Esophagus muscularis mucosa (tissue), 4 donors: ENCODE measurements around the gene KLF11. TPM values are rescaled to one million over a fixed set of nuclear protein-coding genes. Genes with fewer than 3 reads are reported as not detected.
A peak's percentile ranks its signal among the peaks of the same experiment; 100 is the strongest.

Experiments used
- DNase-seq: peaks from one replicate; pipeline ENCODE4 v3.0.0-alpha.2; 2017; ENCODE audit errors: extremely low spot score
- H3K27ac ChIP-seq, 4 donors: fragments of 200-600 bp; sonication (generic); replicated peaks in 1 of 4; 1 replicate in 3 of 4; 2 replicates in 1 of 4; pipeline ENCODE4 v1.5.1; 2016 to 2019; ENCODE audit warnings: mild to moderate bottlenecking in 1 of 4
- H3K27me3 ChIP-seq, 4 donors: fragments of 200-600 bp; sonication (generic); one replicate each; pipeline versions ENCODE4 v1.5.1 to v1.6.0; 2016 to 2019
- H3K36me3 ChIP-seq, 4 donors: fragments of 200-600 bp; sonication (generic); one replicate each; pipeline ENCODE4 v1.5.1; 2016 to 2019
- H3K4me1 ChIP-seq, 4 donors: fragments of 200-600 bp; sonication (generic); one replicate each; pipeline ENCODE4 v1.5.1; 2016 to 2019
- H3K4me3 ChIP-seq, 4 donors: fragments of 200-600 bp; sonication (generic); 1 replicate in 2 of 4; 2 replicates in 2 of 4; pipeline ENCODE4 v1.5.1; 2016 to 2019; ENCODE audit warnings: mild to moderate bottlenecking in 4 of 4, moderate library complexity in 1 of 4
- H3K9me3 ChIP-seq, 4 donors: fragments of 200-600 bp; sonication (generic); 1 replicate in 3 of 4; 2 replicates in 1 of 4; pipeline ENCODE4 v1.5.1; 2016 to 2019
- EP300 ChIP-seq: sonication (generic); formaldehyde crosslinking; IDR thresholded peaks from one replicate; pipeline ENCODE4 v1.6.1; 2017; ENCODE audit warnings: antibody characterized with exemption
- POLR2A ChIP-seq: fragments of 450-650 bp; IDR thresholded peaks from one replicate; pipeline ENCODE4 v1.6.1; 2017; ENCODE audit warnings: antibody characterized with exemption, moderate library complexity, mild to moderate bottlenecking, low read depth
- POLR2AphosphoS5 ChIP-seq, 2 donors: sonication (generic); formaldehyde crosslinking; IDR thresholded peaks; one replicate each; pipeline ENCODE4 v1.6.1; 2017; ENCODE audit warnings: antibody characterized with exemption in 2 of 2
- WGBS: methylation state at CpG from one replicate; pipeline ENCODE4 v1.1.5; 2018; 5-methylcytosine and 5-hydroxymethylcytosine counted together
- intact Hi-C: fragments of 100-400 bp; cut with DNase I; formaldehyde crosslinking; loops from one replicate; pipeline ENCODE4 v1.15.1; 2023
- total RNA-seq, 4 donors: library from RNA; depleted of rRNA; stranded (reverse); fragments of >200 nt; gene quantifications; one replicate each; pipeline versions ENCODE4 v1.1.0 to v1.2.1, GENCODE V29; 2016
- TF ChIP-seq, protein P1 (sequence below), 3 experiments: fragments of 200-600 bp in 2 of 3; fragments of 450-650 bp in 1 of 3; sonication (generic) in 2 of 3; IDR thresholded peaks; one replicate each; pipeline ENCODE4 v1.5.1; 2017 to 2019; ENCODE audit warnings: antibody characterized with exemption in 3 of 3, mild to moderate bottlenecking in 2 of 3, moderate library complexity in 1 of 3

Gene KLF11
- total RNA-seq, 4 donors from 2014 or later = 15.8 to 51.6 (median 33.9) TPM

DNA sequence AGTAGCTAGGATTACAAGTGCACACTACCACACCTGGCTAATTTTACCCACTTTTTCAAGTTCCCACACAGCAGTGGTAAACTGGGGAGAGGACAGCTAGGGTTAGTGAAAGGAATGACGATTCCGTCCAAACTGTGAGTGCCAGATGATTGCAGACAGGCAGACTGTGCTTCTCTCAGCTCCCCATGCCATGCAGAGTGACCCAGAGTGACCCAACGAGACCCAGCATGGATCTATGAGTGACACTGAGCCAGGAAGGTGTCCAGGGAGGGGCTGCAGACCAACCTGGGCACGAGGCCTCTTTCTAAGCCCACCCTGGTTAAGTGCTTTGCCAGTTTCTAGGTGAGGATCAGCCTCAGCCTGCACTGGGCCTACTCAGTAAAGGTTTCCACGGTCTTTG is 7.7 kb upstream of the KLF11 start:
- no peaks in the 10 kb centered on the region for H3K9me3 ChIP-seq
- WGBS = 47% methylated on average over 5 of the region's 5 CpGs
- DNase-seq = no peak
- peak overlapping the region; percentile 70 to 80 (median 72) for H3K27ac ChIP-seq
- intact Hi-C loops = no loop called here
- H3K4me3 ChIP-seq = no peak overlapping the region
- no peaks in the 10 kb centered on the region for H3K36me3 ChIP-seq
- peaks cover 54 to 58% (median 56%) of the 10 kb centered on the region in 4 donors for H3K4me1 ChIP-seq
- H3K27me3 ChIP-seq = no peaks in the 10 kb centered on the region
- TF ChIP-seq POLR2AphosphoS5 (IDR thresholded peaks at IDR 0.05) = no peak
- TF ChIP-seq EP300 = no peak
- no peak for TF ChIP-seq POLR2A
- TF ChIP-seq, protein P1, sequence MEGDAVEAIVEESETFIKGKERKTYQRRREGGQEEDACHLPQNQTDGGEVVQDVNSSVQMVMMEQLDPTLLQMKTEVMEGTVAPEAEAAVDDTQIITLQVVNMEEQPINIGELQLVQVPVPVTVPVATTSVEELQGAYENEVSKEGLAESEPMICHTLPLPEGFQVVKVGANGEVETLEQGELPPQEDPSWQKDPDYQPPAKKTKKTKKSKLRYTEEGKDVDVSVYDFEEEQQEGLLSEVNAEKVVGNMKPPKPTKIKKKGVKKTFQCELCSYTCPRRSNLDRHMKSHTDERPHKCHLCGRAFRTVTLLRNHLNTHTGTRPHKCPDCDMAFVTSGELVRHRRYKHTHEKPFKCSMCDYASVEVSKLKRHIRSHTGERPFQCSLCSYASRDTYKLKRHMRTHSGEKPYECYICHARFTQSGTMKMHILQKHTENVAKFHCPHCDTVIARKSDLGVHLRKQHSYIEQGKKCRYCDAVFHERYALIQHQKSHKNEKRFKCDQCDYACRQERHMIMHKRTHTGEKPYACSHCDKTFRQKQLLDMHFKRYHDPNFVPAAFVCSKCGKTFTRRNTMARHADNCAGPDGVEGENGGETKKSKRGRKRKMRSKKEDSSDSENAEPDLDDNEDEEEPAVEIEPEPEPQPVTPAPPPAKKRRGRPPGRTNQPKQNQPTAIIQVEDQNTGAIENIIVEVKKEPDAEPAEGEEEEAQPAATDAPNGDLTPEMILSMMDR (IDR thresholded peaks at IDR 0.05) = no peak

- no peaks in the 10 kb centered on the region for H3K9me3 ChIP-seq
- no peaks in the 10 kb centered on the region for H3K36me3 ChIP-seq
- H3K4me3 ChIP-seq = no peak overlapping the region
- H3K27ac ChIP-seq = peak overlapping the region; percentile 70 to 80 (median 72)
- 15% methylated on average over 4 of the region's 14 CpGs for WGBS
- no peak for DNase-seq
- intact Hi-C loops = no loop called here
- no peak for TF ChIP-seq POLR2A
- peak; percentile 24 to 54 for TF ChIP-seq POLR2AphosphoS5 (IDR thresholded peaks at IDR 0.05)
- TF ChIP-seq, protein P1 (IDR thresholded peaks at IDR 0.05) = peak; percentile 52 to 69 (median 64)
- TF ChIP-seq EP300 = no peak
- no peaks in the 10 kb centered on the region for H3K27me3 ChIP-seq
- H3K4me1 ChIP-seq = peaks cover 58 to 65% (median 60%) of the 10 kb centered on the region in 4 donors
Observed at GRCh38 chr2:10036095-10036884, 7.1 kb upstream of the KLF11 start.

DNA sequence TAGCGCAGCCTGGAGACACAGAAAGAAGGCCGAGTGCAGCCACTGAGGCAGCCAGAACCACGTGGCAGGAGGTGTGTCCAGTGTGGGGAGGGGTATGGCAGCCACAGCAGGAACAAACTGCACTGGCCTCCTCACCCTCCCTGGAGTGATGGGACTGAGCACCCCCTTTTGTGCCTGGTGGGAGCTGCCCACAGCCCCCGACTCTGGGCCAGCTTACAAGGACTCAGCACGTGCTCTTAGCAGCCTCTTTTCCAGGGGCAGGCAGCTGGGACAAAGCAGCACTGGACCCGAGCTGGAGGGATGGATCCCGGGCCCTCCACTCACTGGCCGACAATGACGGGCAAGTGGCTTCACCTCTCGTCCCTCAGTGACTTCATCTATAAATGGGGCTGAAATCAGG is 5.2 kb upstream of the KLF11 start:
- no peaks in the 10 kb centered on the region for H3K27me3 ChIP-seq
- no peaks in the 10 kb centered on the region for H3K9me3 ChIP-seq
- H3K36me3 ChIP-seq = no peaks in the 10 kb centered on the region
- peaks cover 71 to 80% (median 75%) of the 10 kb centered on the region in 4 donors for H3K4me1 ChIP-seq
- no peak overlapping the region for H3K4me3 ChIP-seq
- peak overlapping the region in 3 of 4 donors; percentile 46 to 80 (median 70) for H3K27ac ChIP-seq
- WGBS = 85% methylated on average over 8 of the region's 10 CpGs
- intact Hi-C loops = loop anchor here (2.0 kb wide), 1 partner anchor 55 kb away; no protein-coding TSS in a partner anchor
- no peak for DNase-seq
- no peak for TF ChIP-seq POLR2AphosphoS5 (IDR thresholded peaks at IDR 0.05)
- TF ChIP-seq POLR2A = no peak
- TF ChIP-seq, protein P1 (IDR thresholded peaks at IDR 0.05) = no peak
- no peak for TF ChIP-seq EP300

- intact Hi-C loops = loop anchor here (2.0 kb wide), 1 partner anchor 56 kb away; no protein-coding TSS in a partner anchor
- no peak overlapping the region for H3K4me3 ChIP-seq
- TF ChIP-seq, protein P1 (IDR thresholded peaks at IDR 0.05) = no peak
- no peak for TF ChIP-seq POLR2AphosphoS5 (IDR thresholded peaks at IDR 0.05)
- no peak for TF ChIP-seq POLR2A
- no peak for TF ChIP-seq EP300
- peak overlapping the region in 2 of 4 donors; percentile 22 to 27 for H3K27ac ChIP-seq
- H3K4me1 ChIP-seq = peaks cover 71 to 80% (median 75%) of the 10 kb centered on the region in 4 donors
- H3K36me3 ChIP-seq = no peaks in the 10 kb centered on the region
- no peaks in the 10 kb centered on the region for H3K9me3 ChIP-seq
- DNase-seq = no peak
- no peaks in the 10 kb centered on the region for H3K27me3 ChIP-seq
Observed at GRCh38 chr2:10038716-10039115, 4.6 kb upstream of the KLF11 start.
